Stomach (tissue), 9 donors: Measurements from ENCODE around the gene IFI30. TPM values are rescaled to one million over a fixed set of nuclear protein-coding genes. Genes with fewer than 3 reads are reported as not detected.

Source experiments
- DNase-seq, 2 donors: peaks; one replicate each; pipeline versions ENCODE4 v3.0.0 to v3.0.0-alpha.2; 2013 to 2019
- H3K27ac ChIP-seq, 5 donors: fragments of 200-600 bp in 4 of 5; sonication (generic) in 4 of 5; one replicate each; pipeline ENCODE4 v1.5.1; 2013 to 2019; ENCODE audit warnings: mild to moderate bottlenecking in 1 of 5, moderate library complexity in 1 of 5
- H3K27me3 ChIP-seq, 3 donors: fragments of 200-600 bp; sonication (generic); one replicate each; pipeline ENCODE4 v1.5.1; 2017 to 2019; ENCODE audit warnings: mixed run types in 1 of 3
- H3K36me3 ChIP-seq, 4 donors: fragments of 200-600 bp; sonication (generic); 1 replicate in 3 of 4; 2 replicates in 1 of 4; pipeline ENCODE4 v1.5.1; 2016 to 2019
- H3K4me1 ChIP-seq, 4 donors: fragments of 200-600 bp; sonication (generic); one replicate each; pipeline ENCODE4 v1.5.1; 2016 to 2019
- H3K4me3 ChIP-seq, 4 donors: fragments of 200-600 bp; sonication (generic) in 3 of 4; one replicate each; pipeline ENCODE4 v1.5.1; 2016 to 2019; ENCODE audit warnings: mild to moderate bottlenecking in 1 of 4
- H3K9me3 ChIP-seq, 4 donors: fragments of 200-600 bp; sonication (generic); one replicate each; pipeline ENCODE4 v1.5.1; 2016 to 2019
- CTCF ChIP-seq, 7 experiments: fragments of 450-650 bp in 4 of 7; fragments of 200-600 bp in 3 of 7; sonication (generic) in 3 of 7; IDR thresholded peaks; one replicate each; pipeline ENCODE4 v1.5.1; 2016 to 2019; ENCODE audit warnings: antibody characterized with exemption in 7 of 7, control low read depth in 2 of 7, mild to moderate bottlenecking in 1 of 7
- EP300 ChIP-seq: sonication (generic); formaldehyde crosslinking; IDR thresholded peaks from one replicate; pipeline ENCODE4 v1.6.1; 2017; ENCODE audit warnings: antibody characterized with exemption
- POLR2A ChIP-seq, 4 donors: fragments of 450-650 bp; IDR thresholded peaks; one replicate each; pipeline ENCODE4 v1.6.1; 2016; ENCODE audit warnings: antibody characterized with exemption in 4 of 4, control low read depth in 2 of 4, mild to moderate bottlenecking in 1 of 4, moderate library complexity in 1 of 4
- POLR2AphosphoS5 ChIP-seq, 3 donors: sonication (generic); formaldehyde crosslinking; IDR thresholded peaks; one replicate each; pipeline ENCODE4 v1.6.1; 2016; ENCODE audit warnings: antibody characterized with exemption in 3 of 3
- WGBS, 5 donors: extraction: QIAGEN DNeasy Blood & Tissue Kit in 3 of 5; methylation state at CpG; one replicate each; pipeline versions ENCODE4 v1.1.5 to v1.1.7; 2013 to 2018; 5-methylcytosine and 5-hydroxymethylcytosine counted together
- intact Hi-C: fragments of 100-400 bp; cut with DNase I; formaldehyde crosslinking; loops from one replicate; pipeline ENCODE4 v1.15.1; 2023; ENCODE audit warnings: low total_unique reads
- polyA plus RNA-seq, 3 donors: library from polyadenylated mRNA; stranded (reverse); fragments of 200-250 nt; gene quantifications; one replicate each; pipeline ENCODE4 v1.2.3, GENCODE V29; 2013
- total RNA-seq, 5 donors: library from RNA; depleted of rRNA; stranded (reverse); fragments of >200 nt; gene quantifications; one replicate each; pipeline versions ENCODE4 v1.1.0 to v1.2.3, GENCODE V29; 2014 to 2016
- donor health status: healthy with polysubstance abuse.
- donor health status: Bipolar disorder and iron deficiency.
- donor health status: healthy.

The IFI30 gene
- total and polyA plus RNA-seq, 8 donors: 37.3 to 199 (median 53.2) TPM; not detected in 1

GRCh38 chr19:18155095-18156087 lies 18.2 kb upstream of the IFI30 start:
- DNase-seq: peak; percentile 26 to 85
- H3K9me3 ChIP-seq: no peaks in the 10 kb centered on the region
- peak overlapping the region; percentile 72 to 96 (median 81) for H3K27ac ChIP-seq
- peaks cover 0 to 14% (median 4%) of the 10 kb centered on the region in 4 donors for H3K36me3 ChIP-seq
- peaks cover 49 to 70% (median 65%) of the 10 kb centered on the region in 4 donors for H3K4me1 ChIP-seq
- 45 to 74% (median 56%) methylated on average over 14 to 43 of the region's 43 CpGs for WGBS, 5 donors
- H3K4me3 ChIP-seq: peak overlapping the region in 1 of 4 donors; percentile 1
- no peaks in the 10 kb centered on the region for H3K27me3 ChIP-seq
- intact Hi-C loops: no loop called here
- no peak for TF ChIP-seq CTCF (IDR thresholded peaks at IDR 0.05)
- TF ChIP-seq POLR2AphosphoS5 (IDR thresholded peaks at IDR 0.05): peak in 1 of 3 donors; percentile 34

- Histone ChIP-seq H3K4me3 (peak overlapping the region in 1 of 4 donors; percentile 1), H3K36me3 (peaks cover 0 to 11% (median 4%) of the 10 kb centered on the region in 4 donors), H3K27ac (peak overlapping the region; percentile 72 to 96 (median 81)), H3K9me3 (no peaks in the 10 kb centered on the region), H3K27me3 (no peaks in the 10 kb centered on the region), H3K4me1 (peaks cover 57 to 76% (median 72%) of the 10 kb centered on the region in 4 donors)
- TF ChIP-seq CTCF (IDR thresholded peaks at IDR 0.05): no peak
- TF ChIP-seq POLR2AphosphoS5 (IDR thresholded peaks at IDR 0.05): no peak
- TF ChIP-seq POLR2A (IDR thresholded peaks at IDR 0.05): no peak
- no peak for TF ChIP-seq EP300
- intact Hi-C loops: no loop called here
- WGBS, 5 donors: 74 to 89% (median 84%) methylated on average over 5 to 6 of the region's 6 CpGs
- DNase-seq: no peak
Measured at GRCh38 chr19:18156268-18156667, 17.3 kb upstream of the IFI30 start.

- peak; percentile 95 to 97 for DNase-seq
- Histone ChIP-seq H3K27me3 (no peaks in the 10 kb centered on the region), H3K9me3 (no peaks in the 10 kb centered on the region), H3K27ac (peak overlapping the region; percentile 72 to 96 (median 81)), H3K4me1 (peaks cover 58 to 76% (median 71%) of the 10 kb centered on the region in 4 donors), H3K36me3 (peaks cover 2 to 15% (median 7%) of the 10 kb centered on the region in 4 donors), H3K4me3 (no peak overlapping the region)
- intact Hi-C loops: no loop called here
- WGBS, 5 donors: 21 to 34% (median 25%) methylated on average over 12 to 22 of the region's 22 CpGs
- TF ChIP-seq EP300 (no peak), POLR2AphosphoS5 (IDR thresholded peaks at IDR 0.05) (peak; percentile 18 to 58 (median 44))
Measured at GRCh38 chr19:18156841-18157464, 16.7 kb upstream of the IFI30 start.

GRCh38 chr19:18157465-18158063 lies 16.0 kb upstream of the IFI30 start:
- peaks cover 56 to 74% (median 70%) of the 10 kb centered on the region in 4 donors for H3K4me1 ChIP-seq
- TF ChIP-seq EP300: no peak
- TF ChIP-seq POLR2A (IDR thresholded peaks at IDR 0.05): no peak
- no peak for TF ChIP-seq POLR2AphosphoS5 (IDR thresholded peaks at IDR 0.05)
- TF ChIP-seq CTCF (IDR thresholded peaks at IDR 0.05): no peak
- DNase-seq: peak in 1 of 2 donors; percentile 82
- H3K9me3 ChIP-seq: no peaks in the 10 kb centered on the region
- peaks cover 8 to 21% (median 13%) of the 10 kb centered on the region in 4 donors for H3K36me3 ChIP-seq
- intact Hi-C loops: no loop called here
- WGBS, 5 donors: 19 to 36% (median 26%) methylated on average over 17 to 18 of the region's 18 CpGs
- H3K27me3 ChIP-seq: no peaks in the 10 kb centered on the region
- peak overlapping the region; percentile 72 to 96 (median 81) for H3K27ac ChIP-seq
- no peak overlapping the region for H3K4me3 ChIP-seq
